HG03175 (cell line): ENCODE data around the gene KIZ.
"Not testable (repeated sequence)": the region's sequence is repeated elsewhere in the genome, so short reads cannot be mapped to it uniquely, and the experiment has no call there.

Experiments
- ATAC-seq: cut with Tn5 transposase; IDR thresholded peaks from one replicate; pipeline ENCODE4 v1.9.1; 2021; ENCODE audit warnings: mild to moderate bottlenecking, moderate library complexity; ENCODE audit not compliant: unreplicated experiment

The KIZ gene

DNA sequence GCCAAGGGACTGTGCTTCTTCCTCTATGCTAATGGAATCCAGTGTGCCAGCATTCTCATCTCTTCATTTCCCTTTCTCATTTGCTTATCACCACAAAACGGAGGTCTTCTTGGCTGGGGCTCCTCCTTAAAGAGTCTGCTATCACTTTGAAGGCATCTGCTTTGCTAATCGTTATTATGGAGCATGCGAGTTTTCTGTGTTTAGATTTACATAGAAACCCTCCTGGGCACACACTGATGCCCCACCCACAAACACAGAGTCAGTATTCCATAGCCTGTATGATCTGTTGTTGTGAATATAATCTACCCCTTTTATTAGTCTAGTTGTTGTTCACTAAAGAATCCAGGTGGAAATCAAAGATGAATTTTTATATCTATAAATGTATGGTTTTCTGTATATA is 93.8 kb downstream of the KIZ start:
- ATAC-seq: no peak

DNA sequence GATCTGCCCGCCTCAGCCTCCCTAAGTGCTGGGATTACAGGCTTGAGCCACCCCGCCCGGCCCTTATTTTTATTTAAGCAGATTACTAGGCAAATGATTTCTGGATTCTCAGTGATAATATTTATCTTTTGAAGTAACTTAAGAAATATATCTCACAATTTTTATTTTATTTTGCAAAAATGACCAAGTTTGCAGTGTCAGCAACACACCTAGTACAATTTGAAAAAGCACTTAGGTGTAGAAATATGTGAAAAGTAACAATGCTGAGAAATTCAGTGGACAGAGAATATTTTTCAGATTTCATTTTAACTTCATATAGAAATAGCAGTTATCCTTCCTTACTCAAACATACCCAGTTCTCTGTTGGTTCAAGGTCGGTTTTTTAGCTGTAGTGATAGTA is 98.3 kb downstream of the KIZ start:
- no peak for ATAC-seq

DNA sequence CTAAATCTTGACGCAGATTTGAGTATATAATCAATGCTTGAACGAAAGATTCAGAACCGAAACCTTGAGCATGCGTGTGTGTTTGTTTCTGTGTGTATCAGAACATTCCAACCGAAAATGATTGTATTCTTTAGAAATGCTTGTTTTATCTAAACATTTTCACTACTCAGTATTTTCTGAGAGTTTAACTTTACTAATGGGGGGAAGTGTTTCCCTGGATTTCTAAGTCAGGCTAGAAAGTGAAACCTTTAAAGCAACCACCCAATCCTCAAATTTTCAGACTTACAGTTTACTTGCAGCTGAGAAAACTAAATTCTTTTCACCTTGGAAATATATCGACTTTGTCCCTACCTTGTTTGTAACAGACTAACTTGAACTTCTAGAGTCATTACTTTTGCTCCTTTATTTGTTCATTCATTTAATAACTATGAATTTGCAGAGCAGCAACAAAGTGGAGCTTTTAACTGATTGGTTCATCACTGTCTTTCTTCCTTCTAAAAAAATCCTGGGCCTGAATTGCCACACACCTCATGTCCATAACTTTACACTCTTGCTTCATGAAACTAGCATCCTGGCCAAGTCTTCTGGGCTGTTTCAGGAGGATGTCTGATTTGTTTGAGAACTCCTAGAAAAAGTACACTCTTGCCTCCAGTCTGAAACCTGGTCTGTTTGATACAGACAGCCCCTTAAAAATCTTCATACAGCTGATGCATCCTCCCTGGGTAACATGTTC is 99.5 kb downstream of the KIZ start:
- no peak for ATAC-seq

DNA sequence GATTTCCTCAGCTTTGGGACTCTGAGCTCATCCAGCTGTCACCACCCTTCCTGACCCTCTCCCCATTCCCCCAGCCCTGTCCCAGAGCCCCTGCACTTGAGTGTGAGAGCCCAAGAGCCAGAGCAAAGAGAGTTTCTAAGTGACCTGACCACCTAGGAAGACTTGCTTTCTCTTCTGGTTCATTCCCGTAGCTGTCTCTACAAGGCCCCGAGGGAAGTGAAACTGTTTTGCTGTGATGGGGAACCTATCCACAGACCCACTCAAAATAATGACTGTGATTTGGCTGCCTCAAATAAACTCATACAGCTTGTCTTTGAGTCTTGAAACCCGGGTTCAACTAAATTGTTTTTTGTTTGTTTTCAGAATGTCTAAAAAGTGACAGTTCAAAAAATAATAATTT is 102.6 kb downstream of the KIZ start:
- peak; percentile 89 for ATAC-seq

DNA sequence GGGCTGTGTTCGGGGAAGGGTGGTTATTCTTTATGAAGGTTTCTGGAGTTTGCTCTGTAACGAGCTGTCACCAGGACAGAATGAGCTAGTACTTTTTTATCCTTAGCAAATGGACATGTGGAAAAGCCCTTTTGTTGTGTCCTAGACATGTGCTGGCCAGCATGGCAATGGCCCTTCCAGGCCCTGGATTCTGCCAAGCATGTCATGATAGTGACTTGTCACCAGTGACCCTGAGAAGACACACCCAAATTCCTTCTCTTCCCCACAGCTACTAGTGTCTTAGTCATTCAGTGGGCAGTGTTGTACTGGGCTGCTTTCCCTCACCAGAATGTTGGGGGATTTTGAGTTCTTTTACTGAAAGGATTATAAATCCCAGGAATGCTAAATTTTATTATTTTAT is 103.3 kb downstream of the KIZ start:
- ATAC-seq: no peak

DNA sequence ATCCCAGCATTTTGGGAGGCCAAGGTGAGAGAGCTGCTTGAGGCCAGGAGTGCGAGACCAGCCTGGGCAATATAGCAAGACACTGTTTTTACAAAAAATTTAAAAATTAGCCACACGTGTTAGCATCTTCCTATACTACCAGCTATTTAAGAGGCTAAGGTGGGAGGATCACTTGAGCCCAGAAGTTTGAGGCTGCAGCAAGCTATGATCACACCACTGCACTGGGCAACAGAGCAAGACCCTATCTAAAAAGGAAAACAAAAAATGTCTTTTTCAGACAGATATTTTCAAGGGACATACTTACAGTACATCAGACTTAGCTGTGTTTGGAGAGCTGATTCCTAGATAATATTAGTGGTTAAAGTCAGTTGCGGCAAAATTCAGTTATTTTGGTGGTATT is 104.3 kb downstream of the KIZ start:
- ATAC-seq: no peak

DNA sequence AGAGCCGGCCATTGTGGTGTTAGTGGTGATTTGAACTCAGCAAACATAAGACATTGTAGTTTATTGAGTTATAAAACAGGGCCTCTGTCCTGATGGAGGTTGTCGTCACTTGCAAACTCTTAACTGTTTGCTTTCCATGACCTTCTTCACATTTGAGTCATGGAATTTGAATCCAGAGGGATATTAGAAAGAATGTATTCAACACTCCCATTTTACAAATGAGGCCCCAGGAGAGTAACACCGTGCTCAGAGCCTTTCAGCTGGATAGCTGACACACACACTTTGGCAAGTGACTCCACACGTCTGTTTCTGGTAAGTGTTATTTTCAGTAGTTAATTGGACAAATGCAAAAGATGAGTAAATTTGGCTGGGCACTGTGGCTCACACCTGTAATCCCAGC is 104.8 kb downstream of the KIZ start:
- no peak for ATAC-seq

DNA sequence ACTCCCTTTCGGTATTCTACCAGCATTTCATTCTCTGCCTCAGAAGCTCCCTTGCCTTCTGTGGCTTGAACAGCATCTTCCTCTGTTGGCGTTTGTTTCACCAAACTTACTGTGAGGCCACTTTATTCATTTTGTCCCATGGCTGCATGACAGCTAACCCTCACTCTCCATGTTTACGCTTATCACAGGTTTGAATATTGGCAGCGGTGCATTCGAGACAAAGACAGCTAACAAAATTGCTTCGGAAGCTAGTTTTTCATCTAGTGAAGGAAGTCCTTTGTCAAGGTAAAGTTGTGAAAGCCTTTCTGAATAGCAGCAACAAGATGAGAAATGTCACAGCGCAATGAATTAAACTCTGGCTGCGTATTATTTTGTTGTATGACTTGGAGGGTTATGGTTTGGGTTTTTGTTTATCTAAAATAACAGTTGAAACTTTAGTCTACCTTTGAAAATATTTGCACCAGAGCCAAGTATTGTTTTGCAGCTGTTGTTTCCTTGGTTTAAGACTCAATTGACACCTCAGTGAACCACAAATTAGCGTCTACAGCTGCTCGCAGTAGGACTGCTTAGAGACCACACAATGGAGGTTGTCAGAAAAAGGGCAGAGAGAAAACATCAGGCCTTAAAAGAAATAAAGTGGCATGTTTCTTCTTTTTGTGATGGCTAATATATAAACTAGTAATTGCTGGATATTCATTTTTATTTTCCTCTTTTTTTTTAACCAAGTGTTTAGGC is 106.8 kb downstream of the KIZ start:
- no peak for ATAC-seq

DNA sequence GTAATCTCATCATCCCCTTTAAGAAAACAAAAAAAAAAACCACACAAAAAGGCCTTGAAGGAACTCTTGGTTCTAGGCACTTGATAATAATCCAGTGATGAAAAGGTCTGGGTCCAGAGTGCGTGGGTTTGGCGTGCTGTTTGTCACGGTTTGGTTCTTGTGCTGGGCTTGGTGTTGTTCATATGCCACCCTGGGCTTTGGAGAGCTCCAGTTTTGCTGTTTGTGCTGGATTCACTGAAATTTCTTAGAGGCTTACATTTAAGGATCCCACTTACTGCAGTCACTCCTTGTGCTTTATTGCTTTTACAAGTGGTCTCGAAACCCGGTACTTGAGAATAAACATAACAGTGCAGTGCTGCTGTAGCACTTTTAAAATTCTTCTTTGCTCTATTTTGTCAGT is 108.4 kb downstream of the KIZ start:
- ATAC-seq: no peak

DNA sequence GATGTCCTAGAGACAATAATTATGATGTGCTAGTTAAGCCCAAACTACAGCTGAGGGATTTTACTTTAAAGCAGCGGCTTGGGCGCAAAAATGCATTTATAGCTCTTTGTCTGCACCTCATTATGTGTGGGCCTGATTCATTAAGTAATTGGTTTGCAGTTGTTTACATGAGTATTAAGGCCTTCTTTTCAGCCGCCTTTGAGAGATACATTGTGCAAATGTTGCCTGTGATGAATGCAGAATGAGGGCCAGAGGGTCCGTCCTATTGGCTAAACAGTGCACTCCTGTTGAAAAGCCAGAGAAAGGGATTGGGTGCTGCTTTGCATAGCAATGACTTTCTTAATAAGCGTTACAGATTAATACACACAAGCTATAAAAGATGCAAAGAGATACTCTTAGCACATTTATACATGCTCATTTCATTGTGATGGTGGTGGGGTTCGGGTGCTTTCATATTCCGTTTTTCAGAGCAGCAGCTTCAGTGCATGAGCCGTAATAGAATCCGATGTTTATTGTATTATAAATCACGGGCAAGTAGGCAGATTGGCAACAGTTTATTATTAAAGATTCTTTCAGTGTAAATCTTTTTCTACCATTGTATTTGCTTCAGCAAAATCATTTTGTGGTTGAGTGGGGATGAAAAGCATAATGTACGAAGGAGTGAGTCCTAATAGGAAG is 109.1 kb downstream of the KIZ start:
- no peak for ATAC-seq

DNA sequence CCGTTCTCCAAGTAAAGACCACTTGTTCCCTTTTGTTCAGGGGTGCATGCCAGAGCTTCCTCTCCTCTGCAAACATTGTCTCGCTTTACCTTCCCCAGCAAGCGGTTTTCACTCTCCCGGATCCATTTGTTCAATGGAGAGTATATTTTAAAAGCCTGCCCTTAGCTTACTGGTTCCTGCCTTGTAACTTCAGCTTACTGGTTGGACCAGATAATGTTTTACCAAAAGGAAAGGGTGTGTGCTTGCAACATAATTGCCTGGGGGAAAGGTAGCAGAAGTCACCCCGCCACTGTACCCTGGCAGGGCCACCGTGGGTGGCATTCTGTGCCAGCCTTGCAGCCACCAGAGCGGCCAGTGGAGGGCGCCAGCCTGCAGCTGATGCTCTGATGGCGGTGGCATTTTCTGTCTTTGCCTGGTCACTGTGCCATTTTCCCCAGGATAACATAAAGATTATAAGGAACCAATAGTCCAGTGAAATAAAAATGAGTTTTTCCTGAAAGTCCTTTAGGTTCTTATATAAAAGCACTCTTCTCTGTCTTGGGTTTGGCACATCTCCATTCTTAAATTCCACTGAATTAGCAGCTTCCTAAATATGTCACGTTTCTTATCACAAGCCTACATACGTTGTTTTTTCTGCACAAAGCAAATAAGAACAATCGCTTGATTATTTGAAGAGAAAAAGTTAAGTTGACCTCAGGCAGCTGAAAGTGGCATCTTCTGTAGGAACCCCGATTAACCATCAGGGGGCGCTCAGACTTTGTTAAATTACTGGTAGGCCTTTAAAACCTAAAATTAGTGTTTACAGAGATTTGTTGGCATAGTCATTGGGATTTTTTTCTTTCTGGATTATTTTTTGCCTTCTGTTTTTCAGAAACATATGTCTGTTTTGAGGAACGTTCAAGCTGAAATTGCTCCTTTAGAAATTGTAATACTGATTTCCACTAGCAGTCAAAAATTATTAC is 109.9 kb downstream of the KIZ start:
- ATAC-seq: no peak

DNA sequence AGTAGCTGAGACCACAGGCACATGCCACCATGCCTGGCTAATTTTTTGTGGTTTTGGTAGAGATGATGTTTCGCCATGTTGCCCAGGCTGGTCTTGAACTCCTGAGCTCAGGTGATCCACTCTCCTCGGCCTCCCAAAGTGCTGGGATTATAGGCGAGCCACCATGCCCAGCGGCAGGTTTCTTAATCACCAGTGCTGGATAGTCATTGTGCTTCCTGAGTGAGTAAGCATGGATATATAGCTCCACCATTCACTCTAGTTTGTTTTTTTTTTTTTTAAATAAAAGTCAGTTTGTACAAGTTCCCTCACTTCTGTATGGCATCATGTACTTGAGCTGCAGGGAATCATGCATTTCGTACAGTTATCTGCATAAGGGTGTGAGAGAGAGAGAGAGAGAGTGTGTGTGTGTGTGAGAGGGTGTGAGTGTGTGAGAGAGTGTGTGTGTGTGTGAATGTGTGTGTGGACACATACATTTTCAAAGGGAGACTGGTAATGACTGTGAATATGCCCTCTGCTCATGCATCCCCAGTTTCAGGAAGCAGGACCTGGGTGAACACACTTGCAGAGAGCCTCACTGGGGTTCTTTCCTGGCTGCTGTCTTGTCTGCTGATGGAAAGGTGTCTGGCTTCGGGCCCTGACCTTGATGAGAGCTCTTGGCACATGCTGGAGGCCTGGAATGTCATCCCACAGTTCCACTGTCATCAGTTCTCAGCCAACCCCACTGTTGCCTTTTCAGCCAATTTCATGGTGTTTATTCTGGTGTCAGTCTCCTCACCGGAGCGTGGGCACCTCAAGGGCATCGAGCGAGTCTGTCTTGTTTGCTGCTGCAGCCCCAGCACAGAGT is 112.3 kb downstream of the KIZ start:
- ATAC-seq: no peak

DNA sequence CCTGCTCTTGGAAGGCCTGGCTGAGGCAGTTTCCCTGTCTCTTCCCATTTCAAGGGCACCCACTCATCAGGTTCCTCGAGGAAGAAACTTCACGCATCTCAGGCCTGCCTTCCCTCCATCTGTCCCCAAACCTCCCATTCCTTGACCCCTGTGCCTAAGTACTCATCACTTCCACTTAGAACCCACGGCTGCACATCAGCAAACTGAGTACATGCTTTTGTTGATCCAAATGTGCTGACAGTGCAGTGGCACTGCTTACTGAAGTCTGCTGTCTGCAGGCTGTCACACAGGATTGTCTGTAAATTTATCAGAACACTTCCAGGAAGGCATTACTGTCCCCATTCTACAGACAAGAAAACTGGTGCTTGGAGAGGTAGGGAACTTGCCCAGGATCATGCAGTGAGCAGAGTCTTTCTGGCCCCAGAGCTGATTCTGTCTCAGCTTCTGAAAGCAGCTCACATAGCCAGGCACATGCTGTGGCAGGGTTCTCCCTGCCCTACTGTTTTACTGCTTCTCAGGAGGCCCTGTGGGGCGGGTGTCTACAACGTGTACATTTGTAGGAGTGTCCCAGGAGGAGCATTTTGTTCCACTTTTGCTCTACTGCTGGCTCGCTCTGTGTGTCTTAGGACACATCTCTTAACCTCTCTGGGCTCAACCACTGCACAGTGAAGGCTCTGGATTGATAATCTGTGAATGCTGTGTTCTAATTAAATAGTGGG is 113.1 kb downstream of the KIZ start:
- no peak for ATAC-seq

DNA sequence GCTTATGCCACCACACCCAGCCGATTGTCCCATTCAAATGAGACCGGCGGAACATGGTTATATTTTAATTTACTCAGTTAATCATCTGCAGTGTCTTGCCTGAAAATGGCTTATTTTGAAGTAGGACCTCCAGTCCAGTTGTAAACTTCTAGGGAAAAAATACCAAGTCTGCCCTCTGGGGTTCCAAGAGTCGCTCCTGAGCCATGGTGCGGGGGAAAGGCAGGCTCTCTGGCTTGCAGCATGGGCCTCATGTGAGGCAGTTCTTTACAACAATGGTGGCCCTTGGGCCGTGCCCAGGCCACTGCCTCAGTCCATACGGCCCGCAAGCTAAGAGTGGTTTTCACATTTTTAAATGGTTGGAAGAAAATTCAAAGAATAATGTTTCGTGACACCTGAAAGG is 114.5 kb downstream of the KIZ start:
- no peak for ATAC-seq

DNA sequence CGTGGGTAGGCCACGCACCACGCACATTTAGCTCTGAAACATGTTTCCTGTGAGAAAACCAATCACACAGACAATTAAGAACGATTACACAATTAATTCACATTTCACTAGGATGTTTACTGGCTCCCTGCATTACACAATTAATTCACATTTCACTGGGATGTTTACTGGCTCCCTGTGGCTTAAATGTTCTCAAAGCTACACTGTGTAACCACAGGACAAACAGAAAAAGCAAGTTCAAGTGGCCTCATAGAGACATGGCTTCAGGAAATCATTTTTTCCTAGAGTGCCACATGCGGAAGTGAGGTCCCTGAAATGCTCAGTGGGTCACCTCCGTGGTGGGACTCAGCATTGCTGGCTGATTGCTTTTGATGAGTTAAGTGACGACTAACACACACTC is 115.5 kb downstream of the KIZ start:
- ATAC-seq: no peak

DNA sequence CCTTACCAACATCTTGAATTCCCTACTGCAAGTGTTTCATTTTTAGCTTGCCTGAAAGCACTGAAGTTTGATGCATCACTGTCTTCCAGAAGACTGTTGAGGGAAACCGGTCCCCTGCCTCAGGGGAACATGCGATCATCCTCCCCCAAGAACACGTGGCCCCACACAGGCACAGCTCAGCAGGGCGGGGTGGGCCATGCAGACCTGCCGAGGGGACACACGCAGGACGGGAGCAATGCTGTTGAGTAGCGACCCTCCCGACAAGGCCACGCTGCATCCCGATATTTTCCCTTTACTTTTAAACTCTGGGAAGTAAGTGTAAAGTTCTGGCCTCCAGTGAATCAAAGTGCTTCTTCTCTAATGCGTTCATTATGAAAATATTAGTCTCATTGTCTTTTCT is 117.9 kb downstream of the KIZ start:
- ATAC-seq: no peak

DNA sequence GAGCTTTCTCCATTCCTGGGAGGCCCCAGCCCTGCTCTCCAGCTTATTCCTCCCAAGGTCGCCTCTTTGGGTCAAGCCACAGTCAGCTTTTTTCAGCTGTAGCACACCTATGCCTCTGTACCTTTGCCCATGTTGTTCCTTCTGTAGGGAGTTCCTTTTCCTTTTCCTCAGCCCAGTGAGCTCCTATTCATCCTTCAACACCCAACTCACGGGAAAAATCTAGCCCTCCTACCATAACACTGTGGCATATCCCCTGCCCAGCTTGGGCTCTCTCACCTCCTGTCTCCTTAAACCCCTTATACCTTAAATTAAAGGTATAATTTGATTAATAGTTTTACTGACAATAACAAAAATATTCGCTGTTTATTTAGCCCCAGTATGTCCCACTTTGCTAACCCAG is 118.9 kb downstream of the KIZ start:
- ATAC-seq: no peak

DNA sequence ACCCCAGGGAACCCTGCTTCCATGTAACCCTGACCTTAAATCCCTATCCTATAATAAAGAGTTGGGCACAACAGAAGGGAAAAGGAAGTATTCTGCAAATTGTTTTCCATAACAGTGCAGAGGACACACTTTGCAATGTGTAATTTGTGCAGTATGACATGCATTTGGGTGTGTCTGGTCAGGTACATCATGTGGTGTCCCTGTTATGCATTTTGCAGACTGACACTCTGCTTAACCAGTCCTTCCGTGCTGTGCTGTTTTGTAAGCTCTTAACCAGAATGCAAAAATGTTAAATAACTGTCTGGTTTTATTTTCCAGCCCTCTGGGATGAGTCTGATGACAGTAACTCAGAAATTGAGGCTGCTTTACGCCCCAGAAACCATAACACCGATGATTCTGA is 120.3 kb downstream of the KIZ start:
- no peak for ATAC-seq

DNA sequence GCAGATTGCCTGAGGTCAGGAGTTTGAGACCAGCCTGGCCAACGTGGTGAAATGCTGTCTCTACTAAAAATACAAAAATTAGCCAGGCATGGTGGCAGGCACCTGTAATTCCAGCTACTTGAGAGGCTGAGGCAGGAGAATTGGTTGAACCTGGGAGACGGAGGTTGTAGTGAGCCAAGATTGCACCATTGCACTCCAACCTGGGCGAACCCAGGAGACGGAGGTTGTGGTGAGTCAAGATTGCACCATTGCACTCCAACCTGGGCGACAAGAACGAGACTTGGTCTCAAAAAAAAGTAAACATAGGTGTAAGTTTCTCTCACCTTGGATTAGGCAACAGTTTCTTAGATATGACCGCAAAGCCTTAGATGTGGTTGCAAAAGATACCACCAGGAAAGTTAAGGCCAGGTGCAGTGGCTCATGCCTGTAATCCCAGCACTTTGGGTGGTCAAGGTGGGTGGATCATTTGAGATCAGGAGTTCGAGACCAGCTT is 121.8 kb downstream of the KIZ start:
- ATAC-seq: not testable (repeated sequence)
